ENCODE data around the gene UBE2QL1. TPM values are rescaled to one million over a fixed set of nuclear protein-coding genes. Genes with fewer than 3 reads are reported as not detected.

Gene UBE2QL1
- polyA plus RNA-seq, 1 of the 3 experiments (the other 2 are of a cell fraction): 0.28 TPM

- no peak for DNase-seq
- POLR2A ChIA-PET: no interaction called here
These were observed 60.3 kb downstream of the UBE2QL1 start for GRCh38 chr5:6508931-6509330.

More at GRCh38 chr5:6508931-6509330, 60.3 kb downstream of the UBE2QL1 start:
- Histone ChIP-seq H3K27me3 (ENCODE audit: insufficient read depth) (no peaks in the 10 kb centered on the region), H2AFZ (ENCODE audit: low read depth) (no peak overlapping the region), H3K36me3 (replicated peaks in 1 of 2; ENCODE audit: control insufficient read depth in 1 of 2, insufficient read depth in 2 of 2, low read length in 1 of 2) (no peaks in the 10 kb centered on the region), H3K9ac (no peak overlapping the region), H3K4me1 (ENCODE audit: control insufficient read depth in 1 of 2, insufficient read depth in 2 of 2, low read depth in 1 of 2, low read length in 1 of 2) (peaks cover 0 to 6% of the 10 kb centered on the region in 2 experiments; a peak in 1 of 4 replicates), H3K79me2 (ENCODE audit: insufficient read depth) (no peaks in the 10 kb centered on the region), H3K4me3 (ENCODE audit: low read depth in 2 of 2, low read length in 1 of 2) (no peak overlapping the region), H3K9me2 (no peaks in the 10 kb centered on the region), H4K20me1 (ENCODE audit: insufficient read depth) (no peaks in the 10 kb centered on the region), H3K27ac (ENCODE audit: low read depth in 2 of 2, low read length in 1 of 2) (no peak overlapping the region), H3F3A (replicated peaks; ENCODE audit: insufficient read depth) (no peaks in the 10 kb centered on the region), H3K4me2 (no peak overlapping the region), H3K9me3 (no peaks in the 10 kb centered on the region)
- TF ChIP-seq GATA2 (CRISPR knock-in tag; IDR thresholded peaks at IDR 0.05): no peak
- TF ChIP-seq SMC3 (IDR thresholded peaks at IDR 0.05; ENCODE audit: low read depth, low read length): no peak
- TF ChIP-seq TAF1 (IDR thresholded peaks at IDR 0.05; ENCODE audit: borderline replicate concordance, low read depth, low read length): no peak
- no peak for TF ChIP-seq TEAD4 (IDR thresholded peaks at IDR 0.05; ENCODE audit: borderline replicate concordance, insufficient read depth)
- TF ChIP-seq, protein P1, sequence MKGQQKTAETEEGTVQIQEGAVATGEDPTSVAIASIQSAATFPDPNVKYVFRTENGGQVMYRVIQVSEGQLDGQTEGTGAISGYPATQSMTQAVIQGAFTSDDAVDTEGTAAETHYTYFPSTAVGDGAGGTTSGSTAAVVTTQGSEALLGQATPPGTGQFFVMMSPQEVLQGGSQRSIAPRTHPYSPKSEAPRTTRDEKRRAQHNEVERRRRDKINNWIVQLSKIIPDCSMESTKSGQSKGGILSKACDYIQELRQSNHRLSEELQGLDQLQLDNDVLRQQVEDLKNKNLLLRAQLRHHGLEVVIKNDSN (IDR thresholded peaks at IDR 0.05; ENCODE audit: borderline replicate concordance, low read depth): no peak
- no peak for TF ChIP-seq MXI1 (IDR thresholded peaks at IDR 0.05; ENCODE audit: low read depth, low read length)
- TF ChIP-seq, protein P2, sequence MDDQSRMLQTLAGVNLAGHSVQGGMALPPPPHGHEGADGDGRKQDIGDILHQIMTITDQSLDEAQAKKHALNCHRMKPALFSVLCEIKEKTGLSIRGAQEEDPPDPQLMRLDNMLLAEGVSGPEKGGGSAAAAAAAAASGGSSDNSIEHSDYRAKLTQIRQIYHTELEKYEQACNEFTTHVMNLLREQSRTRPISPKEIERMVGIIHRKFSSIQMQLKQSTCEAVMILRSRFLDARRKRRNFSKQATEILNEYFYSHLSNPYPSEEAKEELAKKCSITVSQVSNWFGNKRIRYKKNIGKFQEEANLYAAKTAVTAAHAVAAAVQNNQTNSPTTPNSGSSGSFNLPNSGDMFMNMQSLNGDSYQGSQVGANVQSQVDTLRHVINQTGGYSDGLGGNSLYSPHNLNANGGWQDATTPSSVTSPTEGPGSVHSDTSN (IDR thresholded peaks at IDR 0.05): no peak
- TF ChIP-seq NFIC (IDR thresholded peaks at IDR 0.05; ENCODE audit: borderline replicate concordance): no peak
- TF ChIP-seq, protein P3, sequence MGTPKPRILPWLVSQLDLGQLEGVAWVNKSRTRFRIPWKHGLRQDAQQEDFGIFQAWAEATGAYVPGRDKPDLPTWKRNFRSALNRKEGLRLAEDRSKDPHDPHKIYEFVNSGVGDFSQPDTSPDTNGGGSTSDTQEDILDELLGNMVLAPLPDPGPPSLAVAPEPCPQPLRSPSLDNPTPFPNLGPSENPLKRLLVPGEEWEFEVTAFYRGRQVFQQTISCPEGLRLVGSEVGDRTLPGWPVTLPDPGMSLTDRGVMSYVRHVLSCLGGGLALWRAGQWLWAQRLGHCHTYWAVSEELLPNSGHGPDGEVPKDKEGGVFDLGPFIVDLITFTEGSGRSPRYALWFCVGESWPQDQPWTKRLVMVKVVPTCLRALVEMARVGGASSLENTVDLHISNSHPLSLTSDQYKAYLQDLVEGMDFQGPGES (IDR thresholded peaks at IDR 0.05; ENCODE audit: low read depth, low read length): no peak
- no peak for TF ChIP-seq RFX5 (IDR thresholded peaks at IDR 0.05; ENCODE audit: low read length)
- no peak for TF ChIP-seq GABPA (IDR thresholded peaks at IDR 0.05; ENCODE audit: low read depth)
- no peak for TF ChIP-seq ZBTB33 (IDR thresholded peaks at IDR 0.05; ENCODE audit: borderline replicate concordance, low read depth)
- TF ChIP-seq EZH2phosphoT487 (IDR thresholded peaks at IDR 0.05; ENCODE audit: borderline replicate concordance, low read depth): no peak
- TF ChIP-seq REST (IDR thresholded peaks at IDR 0.05; ENCODE audit: low read depth, low read length): no peak
- no peak for TF ChIP-seq JUND (IDR thresholded peaks at IDR 0.05)
- no peak for TF ChIP-seq RAD21 (IDR thresholded peaks at IDR 0.05; ENCODE audit: low read length)
- no peak for TF ChIP-seq SIN3A (IDR thresholded peaks at IDR 0.05; ENCODE audit: borderline replicate concordance, low read depth, low read length)
- TF ChIP-seq USF2 (IDR thresholded peaks at IDR 0.05; ENCODE audit: borderline replicate concordance, low read depth, low read length): no peak
- TF ChIP-seq MEF2A (IDR thresholded peaks at IDR 0.05; ENCODE audit: borderline replicate concordance, low read depth): no peak
- 73% methylated on average over 11 of the region's 11 CpGs for WGBS (ENCODE audit: low lambda C conversion rate)
- CTCF ChIA-PET: no interaction called here

Data from SK-N-SH (cell line).